ENCODE measurements around the gene S100A12. TPM values are rescaled to one million over a fixed set of nuclear protein-coding genes. Genes with fewer than 3 reads are reported as not detected.
"Not testable (repeated sequence)": the region's sequence is repeated elsewhere in the genome, so short reads cannot be mapped to it uniquely, and the experiment has no call there.

The S100A12 gene
- total RNA-seq: not detected

- ATAC-seq: no peak
- Mint-ChIP-seq H3K27ac (no peak within 1 kb of the TSS), H3K36me3 (ENCODE audit: low read depth) (no peaks in the 10 kb centered on the region), H3K27me3 (peaks cover 19% of the 10 kb centered on the region), H3K9me3 (ENCODE audit: low read depth) (no peaks in the 10 kb centered on the region), H3K4me3 (no peak within 1 kb of the TSS), H3K4me1 (no peaks in the 10 kb centered on the region)
- intact Hi-C loops (cut with DNase I, micrococcal nuclease): no loop called here
- CTCF ChIA-PET: interaction anchor here (1.0 kb wide), 1 partner anchor 22 kb away, joined by 3 read pairs; no protein-coding TSS in a partner anchor
- POLR2A ChIA-PET: no interaction called here
- DNase-seq: no peak
Observed at GRCh38 chr1:153375511-153375910, at the start of gene S100A12. S100A12 (minus strand) TSS chr1:153375621; CDS start chr1:153374592, 1,029 bp downstream.

DNA sequence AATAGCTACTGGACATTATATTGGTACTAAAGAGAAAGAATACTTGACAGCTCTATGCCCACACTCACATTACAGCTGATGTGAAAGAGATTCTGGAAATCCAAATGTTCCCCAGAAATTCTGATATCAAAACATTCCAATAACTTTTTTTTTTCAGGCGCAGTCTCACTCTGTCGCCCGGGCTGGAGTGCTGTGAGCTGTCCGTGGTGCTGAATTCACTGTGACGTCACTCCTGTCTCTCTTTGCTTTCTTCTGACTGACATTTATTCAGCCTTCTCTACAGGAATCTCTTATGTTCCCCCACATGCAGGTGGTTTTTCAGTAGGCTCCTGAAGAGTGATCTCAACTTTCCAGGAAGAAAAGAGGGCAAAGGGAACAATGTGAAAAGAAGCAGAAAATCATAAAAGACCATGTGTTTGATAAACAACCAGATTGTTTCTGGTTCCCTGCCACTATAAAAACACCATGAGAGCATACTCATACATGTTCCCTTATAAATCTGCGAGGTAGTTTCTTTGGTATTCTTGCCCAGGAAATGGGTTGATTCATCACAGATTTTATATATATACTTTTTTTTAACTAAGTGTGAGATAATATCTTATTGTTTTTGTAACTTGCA, 47.1 kb upstream of the S100A12 start:
- Mint-ChIP-seq H3K27ac (no peak overlapping the region), H3K4me1 (no peaks in the 10 kb centered on the region), H3K9me3 (ENCODE audit: low read depth) (no peaks in the 10 kb centered on the region), H3K36me3 (ENCODE audit: low read depth) (no peaks in the 10 kb centered on the region), H3K27me3 (peaks cover 41% of the 10 kb centered on the region), H3K4me3 (no peak overlapping the region)
- CTCF ChIA-PET: no interaction called here
- DNase-seq (peak; percentile 82), ATAC-seq (no peak)
- intact Hi-C loops (cut with DNase I, micrococcal nuclease): loop anchor here in 1 of 2 experiments (1.0 kb wide), 1 partner anchor 30 kb away; no protein-coding TSS in a partner anchor
- POLR2A ChIA-PET: no interaction called here

DNA sequence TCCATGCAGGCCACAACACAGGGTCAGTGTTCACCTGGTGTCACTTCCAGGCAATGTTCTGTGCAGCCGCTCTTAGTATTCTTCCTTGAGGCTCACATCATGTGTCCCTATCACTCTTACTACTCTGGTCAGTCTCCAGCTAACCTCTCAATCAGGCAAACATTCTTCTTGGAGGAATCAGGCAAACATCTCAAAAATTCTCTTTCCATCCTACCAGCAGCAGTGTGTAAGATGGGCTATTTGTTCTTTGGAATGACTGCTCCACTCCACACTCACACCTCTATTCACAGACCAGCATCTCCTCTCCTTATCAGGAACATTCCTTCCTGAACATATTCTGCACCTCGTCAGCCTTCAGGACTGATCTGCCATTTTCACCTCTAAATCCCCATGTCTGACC, 44.9 kb upstream of the S100A12 start:
- DNase-seq (no peak), ATAC-seq (no peak)
- Mint-ChIP-seq H3K4me1 (no peaks in the 10 kb centered on the region), H3K27ac (no peak overlapping the region), H3K4me3 (no peak overlapping the region), H3K27me3 (peaks cover 35% of the 10 kb centered on the region), H3K36me3 (ENCODE audit: low read depth) (no peaks in the 10 kb centered on the region), H3K9me3 (ENCODE audit: low read depth) (no peaks in the 10 kb centered on the region)
- ChIA-PET CTCF (no interaction called here), POLR2A (no interaction called here)
- intact Hi-C loops (cut with DNase I, micrococcal nuclease): no loop called here

GRCh38 chr1:153419436-153419793, 44.0 kb upstream of the S100A12 start:
- H3K9me3 Mint-ChIP-seq (ENCODE audit: low read depth); CTCF ChIA-PET; POLR2A ChIA-PET; intact Hi-C loops (cut with DNase I, micrococcal nuclease); H3K36me3 Mint-ChIP-seq (ENCODE audit: low read depth); H3K4me1 Mint-ChIP-seq; DNase-seq; ATAC-seq; H3K4me3 Mint-ChIP-seq; H3K27ac Mint-ChIP-seq: not testable (repeated sequence)
- H3K27me3 Mint-ChIP-seq: peaks cover 29% of the 10 kb centered on the region

- intact Hi-C loops (cut with DNase I, micrococcal nuclease); H3K4me3 Mint-ChIP-seq; POLR2A ChIA-PET; ATAC-seq; H3K27ac Mint-ChIP-seq; CTCF ChIA-PET; H3K36me3 Mint-ChIP-seq (ENCODE audit: low read depth); H3K4me1 Mint-ChIP-seq; H3K9me3 Mint-ChIP-seq (ENCODE audit: low read depth); DNase-seq: not testable (repeated sequence)
- peaks cover 28% of the 10 kb centered on the region for H3K27me3 Mint-ChIP-seq
Observed at GRCh38 chr1:153418758-153419435, 43.5 kb upstream of the S100A12 start.

GRCh38 chr1:153417136-153417888, 41.9 kb upstream of the S100A12 start:
- Mint-ChIP-seq H3K4me1 (no peaks in the 10 kb centered on the region), H3K27me3 (peaks cover 24% of the 10 kb centered on the region), H3K9me3 (ENCODE audit: low read depth) (no peaks in the 10 kb centered on the region), H3K27ac (no peak overlapping the region), H3K4me3 (no peak overlapping the region), H3K36me3 (ENCODE audit: low read depth) (no peaks in the 10 kb centered on the region)
- DNase-seq (no peak), ATAC-seq (no peak)
- ChIA-PET POLR2A (interaction anchor here (0.6 kb wide), 1 partner anchor 230 kb away, joined by 4 read pairs; no protein-coding TSS in a partner anchor), CTCF (no interaction called here)
- intact Hi-C loops (cut with DNase I, micrococcal nuclease): no loop called here

- Mint-ChIP-seq H3K27ac (no peak within 1 kb of the TSS), H3K36me3 (ENCODE audit: low read depth) (no peaks in the 10 kb centered on the region)
Observed at GRCh38 chr1:153415850-153416570, 40.6 kb upstream of the S100A12 start, which contains the start of gene S100A7A. S100A7A (plus strand) TSS chr1:153416520; CDS start chr1:153418083, 1,563 bp downstream.

DNA sequence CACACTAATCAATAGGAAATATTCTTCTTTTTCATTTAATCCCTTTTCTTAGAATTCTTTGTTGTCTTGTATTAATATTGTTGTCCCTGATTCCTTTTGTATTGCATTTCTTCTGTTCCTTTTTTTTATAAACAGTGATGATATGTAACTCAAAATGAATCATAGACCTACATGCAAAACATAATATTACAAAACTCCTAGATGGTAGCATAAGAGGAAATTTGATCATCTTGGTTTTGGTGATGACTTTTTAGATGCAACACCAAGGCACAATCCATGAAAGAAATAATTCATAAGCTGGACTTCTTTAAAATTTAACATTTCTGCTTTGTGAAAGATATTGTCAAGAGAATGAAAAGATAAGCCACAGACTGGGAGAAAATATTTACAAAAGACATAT, 38.5 kb upstream of the S100A12 start:
- intact Hi-C loops (cut with DNase I, micrococcal nuclease); H3K36me3 Mint-ChIP-seq (ENCODE audit: low read depth); DNase-seq; POLR2A ChIA-PET; H3K4me3 Mint-ChIP-seq; H3K9me3 Mint-ChIP-seq (ENCODE audit: low read depth); CTCF ChIA-PET; H3K27ac Mint-ChIP-seq; H3K4me1 Mint-ChIP-seq; ATAC-seq: not testable (repeated sequence)
- peaks cover 15% of the 10 kb centered on the region for H3K27me3 Mint-ChIP-seq

More at GRCh38 chr1:153415850-153416570, 40.6 kb upstream of the S100A12 start, which contains the start of gene S100A7A:
- Mint-ChIP-seq H3K9me3 (ENCODE audit: low read depth) (no peaks in the 10 kb centered on the region), H3K4me1 (no peaks in the 10 kb centered on the region), H3K27me3 (peaks cover 20% of the 10 kb centered on the region), H3K4me3 (no peak within 1 kb of the TSS)
- DNase-seq (no peak), ATAC-seq (no peak)
- intact Hi-C loops (cut with DNase I, micrococcal nuclease): no loop called here
- POLR2A ChIA-PET: no interaction called here
- CTCF ChIA-PET: no interaction called here

GRCh38 chr1:153407274-153407673, 31.9 kb upstream of the S100A12 start:
- H3K27ac Mint-ChIP-seq; H3K36me3 Mint-ChIP-seq (ENCODE audit: low read depth); intact Hi-C loops (cut with DNase I, micrococcal nuclease); ATAC-seq; H3K4me3 Mint-ChIP-seq; POLR2A ChIA-PET; H3K9me3 Mint-ChIP-seq (ENCODE audit: low read depth); DNase-seq: not testable (repeated sequence)
- Mint-ChIP-seq H3K4me1 (peaks cover 12% of the 10 kb centered on the region), H3K27me3 (peaks cover 12% of the 10 kb centered on the region)
- CTCF ChIA-PET: interaction anchor here (0.6 to 2.7 kb wide), 3 partner anchors 52 to 136 kb away, joined by 3 to 12 read pairs (median 10); no protein-coding TSS in a partner anchor

DNA sequence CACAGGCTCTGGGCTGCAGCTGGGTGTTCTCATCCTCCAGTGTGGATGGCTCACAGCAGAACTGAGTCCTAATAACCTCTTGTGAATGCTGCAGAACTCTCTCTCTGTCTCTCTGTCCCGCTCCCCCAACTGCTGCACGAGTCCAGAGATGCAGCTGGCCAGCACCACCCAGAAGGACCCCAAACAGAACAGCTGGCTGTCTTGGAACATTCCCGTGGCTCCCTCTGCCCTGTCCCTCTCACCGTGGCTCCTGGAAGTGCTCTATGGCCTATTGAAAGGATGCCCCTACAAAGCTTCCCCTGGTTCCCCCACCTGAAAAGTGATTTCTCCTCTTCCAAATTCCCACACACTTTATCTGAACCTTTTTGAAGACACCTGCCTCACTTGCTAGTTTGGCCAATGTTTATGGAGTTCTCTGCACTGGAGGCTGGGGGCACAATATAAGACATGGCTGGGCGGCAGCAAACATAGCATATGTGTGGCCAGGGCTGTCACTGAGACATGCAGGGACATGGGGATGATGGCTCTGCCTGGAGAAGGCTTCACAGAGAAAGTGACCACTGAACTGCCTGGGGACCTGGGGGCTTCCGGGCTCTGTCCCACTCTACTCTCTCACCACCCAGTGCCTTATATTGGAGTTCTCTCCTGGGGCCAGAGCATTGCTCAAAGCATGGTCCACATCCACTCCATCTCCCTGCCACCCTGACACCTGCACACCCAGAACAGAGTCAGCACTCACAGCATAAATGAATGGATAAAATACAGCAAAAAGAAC, 30.6 kb upstream of the S100A12 start:
- CTCF ChIA-PET: interaction anchor here (0.6 to 2.7 kb wide), 3 partner anchors 48 to 72 kb away, joined by 3 to 12 read pairs (median 4); partner anchors contain the start of gene S100A9
- Mint-ChIP-seq H3K27me3 (peaks cover 12% of the 10 kb centered on the region), H3K4me1 (peaks cover 12% of the 10 kb centered on the region)
- POLR2A ChIA-PET; H3K36me3 Mint-ChIP-seq (ENCODE audit: low read depth); DNase-seq; intact Hi-C loops (cut with DNase I, micrococcal nuclease); H3K9me3 Mint-ChIP-seq (ENCODE audit: low read depth); H3K27ac Mint-ChIP-seq; ATAC-seq; H3K4me3 Mint-ChIP-seq: not testable (repeated sequence)
